Measurements from ENCODE around the gene EIF5A. TPM values are rescaled to one million over a fixed set of nuclear protein-coding genes. Genes with fewer than 3 reads are reported as not detected.
"Not testable (repeated sequence)": the region's sequence is repeated elsewhere in the genome, so short reads cannot be mapped to it uniquely, and the experiment has no call there.

The EIF5A gene
- total RNA-seq, 1 experiment from 2014 or later, result 1,139 TPM

DNA sequence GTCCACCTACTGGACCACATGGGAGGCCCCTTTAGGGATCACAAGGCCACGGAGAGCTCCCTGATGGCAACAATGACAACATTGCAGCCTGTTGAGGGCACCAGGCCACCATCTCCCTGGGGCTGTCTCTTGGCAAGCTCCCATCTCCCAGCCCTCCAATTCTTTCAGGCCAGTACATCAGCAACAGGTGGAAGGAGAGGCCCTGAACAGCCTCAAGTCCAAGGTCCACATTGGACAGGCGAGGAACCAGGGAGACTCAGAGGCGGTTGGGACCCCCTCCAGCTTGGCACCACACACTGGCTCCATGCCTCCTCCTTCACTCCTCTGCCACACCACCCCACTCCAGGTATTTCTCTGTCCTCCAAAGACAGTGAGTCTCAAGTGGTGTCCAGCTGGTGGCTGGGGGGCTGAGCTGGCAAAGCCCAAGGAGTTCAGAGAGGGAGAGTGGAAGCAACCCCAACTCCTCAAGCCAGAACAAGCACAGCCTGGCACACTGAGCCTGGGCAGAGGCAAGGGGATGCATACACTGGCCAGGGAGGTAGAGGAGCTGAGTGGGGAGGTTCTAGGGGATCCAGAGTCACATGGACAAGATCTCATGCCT is 27.6 kb downstream of the EIF5A start (continued):
- TF ChIP-seq, protein P1, sequence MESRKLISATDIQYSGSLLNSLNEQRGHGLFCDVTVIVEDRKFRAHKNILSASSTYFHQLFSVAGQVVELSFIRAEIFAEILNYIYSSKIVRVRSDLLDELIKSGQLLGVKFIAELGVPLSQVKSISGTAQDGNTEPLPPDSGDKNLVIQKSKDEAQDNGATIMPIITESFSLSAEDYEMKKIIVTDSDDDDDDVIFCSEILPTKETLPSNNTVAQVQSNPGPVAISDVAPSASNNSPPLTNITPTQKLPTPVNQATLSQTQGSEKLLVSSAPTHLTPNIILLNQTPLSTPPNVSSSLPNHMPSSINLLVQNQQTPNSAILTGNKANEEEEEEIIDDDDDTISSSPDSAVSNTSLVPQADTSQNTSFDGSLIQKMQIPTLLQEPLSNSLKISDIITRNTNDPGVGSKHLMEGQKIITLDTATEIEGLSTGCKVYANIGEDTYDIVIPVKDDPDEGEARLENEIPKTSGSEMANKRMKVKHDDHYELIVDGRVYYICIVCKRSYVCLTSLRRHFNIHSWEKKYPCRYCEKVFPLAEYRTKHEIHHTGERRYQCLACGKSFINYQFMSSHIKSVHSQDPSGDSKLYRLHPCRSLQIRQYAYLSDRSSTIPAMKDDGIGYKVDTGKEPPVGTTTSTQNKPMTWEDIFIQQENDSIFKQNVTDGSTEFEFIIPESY (IDR thresholded peaks at IDR 0.05; ENCODE audit: extremely low read depth, insufficient replicate concordance, low read length), result no peak
- TF ChIP-seq FOSL1 (IDR thresholded peaks at IDR 0.05; ENCODE audit: low read depth), result no peak
- TF ChIP-seq, protein P2, sequence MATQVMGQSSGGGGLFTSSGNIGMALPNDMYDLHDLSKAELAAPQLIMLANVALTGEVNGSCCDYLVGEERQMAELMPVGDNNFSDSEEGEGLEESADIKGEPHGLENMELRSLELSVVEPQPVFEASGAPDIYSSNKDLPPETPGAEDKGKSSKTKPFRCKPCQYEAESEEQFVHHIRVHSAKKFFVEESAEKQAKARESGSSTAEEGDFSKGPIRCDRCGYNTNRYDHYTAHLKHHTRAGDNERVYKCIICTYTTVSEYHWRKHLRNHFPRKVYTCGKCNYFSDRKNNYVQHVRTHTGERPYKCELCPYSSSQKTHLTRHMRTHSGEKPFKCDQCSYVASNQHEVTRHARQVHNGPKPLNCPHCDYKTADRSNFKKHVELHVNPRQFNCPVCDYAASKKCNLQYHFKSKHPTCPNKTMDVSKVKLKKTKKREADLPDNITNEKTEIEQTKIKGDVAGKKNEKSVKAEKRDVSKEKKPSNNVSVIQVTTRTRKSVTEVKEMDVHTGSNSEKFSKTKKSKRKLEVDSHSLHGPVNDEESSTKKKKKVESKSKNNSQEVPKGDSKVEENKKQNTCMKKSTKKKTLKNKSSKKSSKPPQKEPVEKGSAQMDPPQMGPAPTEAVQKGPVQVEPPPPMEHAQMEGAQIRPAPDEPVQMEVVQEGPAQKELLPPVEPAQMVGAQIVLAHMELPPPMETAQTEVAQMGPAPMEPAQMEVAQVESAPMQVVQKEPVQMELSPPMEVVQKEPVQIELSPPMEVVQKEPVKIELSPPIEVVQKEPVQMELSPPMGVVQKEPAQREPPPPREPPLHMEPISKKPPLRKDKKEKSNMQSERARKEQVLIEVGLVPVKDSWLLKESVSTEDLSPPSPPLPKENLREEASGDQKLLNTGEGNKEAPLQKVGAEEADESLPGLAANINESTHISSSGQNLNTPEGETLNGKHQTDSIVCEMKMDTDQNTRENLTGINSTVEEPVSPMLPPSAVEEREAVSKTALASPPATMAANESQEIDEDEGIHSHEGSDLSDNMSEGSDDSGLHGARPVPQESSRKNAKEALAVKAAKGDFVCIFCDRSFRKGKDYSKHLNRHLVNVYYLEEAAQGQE (IDR thresholded peaks at IDR 0.05; ENCODE audit: low read depth), result no peak
- TF ChIP-seq POLR2AphosphoS5 (IDR thresholded peaks at IDR 0.05; ENCODE audit: low read depth, low read length), result no peak
- TF ChIP-seq ELF1 (IDR thresholded peaks at IDR 0.05; ENCODE audit: borderline replicate concordance, low read depth), result no peak
- TF ChIP-seq EZH2phosphoT487 (IDR thresholded peaks at IDR 0.05; ENCODE audit: borderline replicate concordance), result no peak
- TF ChIP-seq RAD21 (IDR thresholded peaks at IDR 0.05; ENCODE audit: low read depth), result no peak

- CTCF ChIA-PET, result not testable (repeated sequence)
These were observed 28.3 kb downstream of the EIF5A start for GRCh38 chr17:7335765-7336164.

More at GRCh38 chr17:7335765-7336164, 28.3 kb downstream of the EIF5A start:
- POLR2A ChIA-PET, result interaction anchor here (0.9 kb wide), 2 partner anchors 23 to 68 kb away, joined by 3 read pairs; partner anchors contain the start of gene TMEM256
- H3K4me2 ChIP-seq (ENCODE audit: low read length); BruUV-seq (replicated peaks); ATAC-seq; H3K79me2 ChIP-seq (ENCODE audit: insufficient read depth, low read length); intact Hi-C loops (cut with micrococcal nuclease); H2AFZ ChIP-seq (ENCODE audit: low read depth, low read length, poor library complexity, severe bottlenecking); H3K4me3 ChIP-seq (replicated peaks in 1 of 2; ENCODE audit: low read depth in 1 of 2, low read length in 2 of 2); DNase-seq (ENCODE audit: low read depth, low spot score); H3K9me2 ChIP-seq (ENCODE audit: insufficient read depth); H3K36me3 ChIP-seq (ENCODE audit: control insufficient read depth in 1 of 2, insufficient read depth in 2 of 2, low read length in 2 of 2); H3K9ac ChIP-seq (ENCODE audit: low read length); RAD21 ChIA-PET (ENCODE audit: low non-redundant PET in 1 of 2, low total read pairs in 2 of 2, uncharacterized antibody in 2 of 2, unreplicated experiment in 2 of 2); H3K27ac ChIP-seq (ENCODE audit: low read depth, low read length); H3K4me1 ChIP-seq (ENCODE audit: control insufficient read depth in 1 of 2, insufficient read depth in 2 of 2, low read length in 2 of 2); H4K20me1 ChIP-seq (ENCODE audit: insufficient read depth); H3K27me3 ChIP-seq (ENCODE audit: insufficient read depth, low read length); H3K9me3 ChIP-seq (ENCODE audit: control insufficient read depth in 1 of 2, insufficient read depth in 1 of 2, low read depth in 1 of 2, low read length in 2 of 2): not testable (repeated sequence)

Measured in HCT116 (cell line).